PFSK-1 (cell line): ENCODE data around the gene PGLYRP1.

Source experiments
- POLR2AphosphoS5 ChIP-seq: IDR thresholded peaks from 2 replicates; pipeline ENCODE4 v1.6.1; 2012; ENCODE audit warnings: low read depth, mild to moderate bottlenecking, control low read depth, low read length, moderate library complexity
- REST ChIP-seq, 2 experiments: IDR thresholded peaks; 2 replicates each; pipeline versions ENCODE4 v1.6.1 to v1.8.0; 2011 to 2012; ENCODE audit warnings: low read depth in 2 of 2, low read length in 2 of 2, control low read depth in 1 of 2, inconsistent platforms in 1 of 2, mild to moderate bottlenecking in 1 of 2, moderate library complexity in 1 of 2; ENCODE audit not compliant: insufficient read depth in 1 of 2
- SIN3A ChIP-seq: IDR thresholded peaks from 2 replicates; pipeline ENCODE4 v1.6.1; 2012; ENCODE audit warnings: mild to moderate bottlenecking, low read length, moderate library complexity, borderline replicate concordance; ENCODE audit not compliant: insufficient read depth
- TAF1 ChIP-seq: IDR thresholded peaks from 2 replicates; pipeline ENCODE4 v1.6.1; 2012; ENCODE audit warnings: low read length, control low read depth, borderline replicate concordance; ENCODE audit not compliant: insufficient read depth

GRCh38 chr19:46023311-46023779, 492 bp upstream of the PGLYRP1 start:
- TF ChIP-seq REST (IDR thresholded peaks at IDR 0.05; ENCODE audit: insufficient read depth in 1 of 2, low read depth in 2 of 2, low read length in 2 of 2) (no peak), SIN3A (no peak), TAF1 (no peak), POLR2AphosphoS5 (no peak)
